A673 (cell line): ENCODE data around the gene GALNT3. TPM values are rescaled to one million over a fixed set of nuclear protein-coding genes. Genes with fewer than 3 reads are reported as not detected.
A peak's percentile ranks its signal among the peaks of the same experiment; 100 is the strongest.

Experiments used
- BruUV-seq: library from RNA; stranded (reverse); fragments of 400-500 nt; replicated peaks from 2 replicates; lab custom pipeline; 2021; lab: Mats Ljungman, UMichigan
- CTCF ChIA-PET: fragments of 300-600 bp; sonication (Branson Sonifier 250); formaldehyde crosslinking; loops from one replicate; lab custom pipeline; 2022; ENCODE audit warnings: antibody characterized with exemption; lab: Charles Lee
- POLR2A ChIA-PET: fragments of 300-600 bp; sonication (Branson Sonifier 250); formaldehyde crosslinking; loops from one replicate; lab custom pipeline; 2022; ENCODE audit warnings: antibody characterized with exemption; ENCODE audit not compliant: low non-redundant PET; lab: Charles Lee
- DNase-seq: peaks from one replicate; pipeline ENCODE4 v3.0.0-alpha.2; 2015; ENCODE audit warnings: low spot score
- H3K27ac ChIP-seq: fragments of 200-600 bp; sonication (generic); 2 replicates; pipeline ENCODE4 v1.5.1; 2016; ENCODE audit warnings: mixed run types, low read depth, mild to moderate bottlenecking, mixed read lengths, antibody characterized with exemption, low read length; ENCODE audit not compliant: poor library complexity, severe bottlenecking
- H3K27me3 ChIP-seq: fragments of 200-600 bp; sonication (generic); replicated peaks from 2 replicates; pipeline ENCODE4 v1.6.1; 2017; ENCODE audit warnings: mixed run types, low read depth, mild to moderate bottlenecking, mixed read lengths, antibody characterized with exemption, low read length; ENCODE audit not compliant: insufficient read depth, poor library complexity
- H3K36me3 ChIP-seq: fragments of 200-600 bp; sonication (generic); 2 replicates; pipeline ENCODE4 v1.6.1; 2016; ENCODE audit warnings: mixed run types, mild to moderate bottlenecking, mixed read lengths, antibody characterized with exemption, low read length; ENCODE audit not compliant: insufficient read depth, poor library complexity, severe bottlenecking
- H3K4me1 ChIP-seq: fragments of 200-600 bp; sonication (generic); 2 replicates; pipeline ENCODE4 v1.6.1; 2017; ENCODE audit warnings: mixed run types, mild to moderate bottlenecking, mixed read lengths, antibody characterized with exemption, low read length; ENCODE audit not compliant: insufficient read depth, poor library complexity, severe bottlenecking
- H3K4me3 ChIP-seq: fragments of 200-600 bp; sonication (generic); 2 replicates; pipeline ENCODE4 v1.5.1; 2016; ENCODE audit warnings: low read depth, mixed run types, mild to moderate bottlenecking, mixed read lengths, low read length; ENCODE audit not compliant: poor library complexity, severe bottlenecking
- H3K9me3 ChIP-seq: fragments of 200-600 bp; sonication (generic); 2 replicates; pipeline ENCODE4 v1.6.1; 2016; ENCODE audit warnings: mixed run types, low read depth, mild to moderate bottlenecking, mixed read lengths, antibody characterized with exemption, low read length; ENCODE audit not compliant: poor library complexity, severe bottlenecking
- EZH2 ChIP-seq: fragments of 200-600 bp; sonication (generic); IDR thresholded peaks from 2 replicates; pipeline ENCODE4 v1.6.1; 2017; ENCODE audit warnings: borderline replicate concordance, low read depth, mild to moderate bottlenecking, mixed read lengths, antibody characterized with exemption, low read length; ENCODE audit not compliant: poor library complexity, severe bottlenecking
- intact Hi-C: fragments of 100-400 bp; cut with micrococcal nuclease; formaldehyde crosslinking; loops from one replicate; pipeline ENCODE4 v1.10.0; 2022; ENCODE audit not compliant: unreplicated experiment
- total RNA-seq: library from RNA; stranded (reverse); gene quantifications from 2 replicates; pipeline ENCODE4 v1.2.3, GENCODE V29; 2021
- TF ChIP-seq, protein P1 (sequence below): fragments of 300-800, 200-600 bp; sonication (generic); conservative IDR thresholded peaks from 2 replicates; pipeline ENCODE4 v1.5.1; 2017; ENCODE audit warnings: low read depth, mild to moderate bottlenecking, antibody characterized with exemption, low read length, moderate library complexity, mixed read lengths

The GALNT3 gene
- total RNA-seq, 1 experiment from 2014 or later = 4.6 TPM

DNA sequence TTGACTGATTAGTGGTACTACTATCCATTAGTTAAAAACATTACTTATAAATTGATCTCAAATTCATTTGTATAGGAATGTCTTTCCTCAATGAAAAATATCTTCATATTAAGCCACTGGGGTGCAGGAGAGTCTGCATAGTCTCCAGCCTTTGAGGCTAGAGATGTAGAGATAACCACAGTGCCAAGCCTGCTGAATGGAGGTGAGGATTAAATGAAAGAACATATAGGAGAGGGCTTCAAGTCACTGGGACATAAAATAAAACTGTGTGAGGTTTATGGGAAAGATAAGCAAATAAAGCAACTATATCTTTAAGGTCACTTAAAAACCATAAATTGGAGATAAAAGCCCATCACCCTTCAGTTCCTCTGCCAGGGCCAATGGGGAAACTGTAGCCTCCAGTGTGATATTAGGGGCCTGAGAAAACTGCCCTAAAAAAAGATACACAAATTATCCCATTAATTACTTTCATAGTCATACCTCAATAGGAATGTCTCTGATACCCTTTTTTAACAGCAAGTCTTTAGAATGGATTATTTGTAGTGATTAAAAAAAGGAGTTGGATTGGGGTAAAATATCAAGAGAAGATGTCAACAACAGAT is 27.6 kb downstream of the GALNT3 start:
- Histone ChIP-seq H3K36me3 (no peaks in the 10 kb centered on the region), H3K9me3 (no peaks in the 10 kb centered on the region), H3K4me3 (no peak overlapping the region), H3K4me1 (no peaks in the 10 kb centered on the region), H3K27me3 (no peaks in the 10 kb centered on the region), H3K27ac (no peak overlapping the region)
- CTCF ChIA-PET = no interaction called here
- intact Hi-C loops = no loop called here
- no peak for TF ChIP-seq EZH2
- TF ChIP-seq, protein P1, sequence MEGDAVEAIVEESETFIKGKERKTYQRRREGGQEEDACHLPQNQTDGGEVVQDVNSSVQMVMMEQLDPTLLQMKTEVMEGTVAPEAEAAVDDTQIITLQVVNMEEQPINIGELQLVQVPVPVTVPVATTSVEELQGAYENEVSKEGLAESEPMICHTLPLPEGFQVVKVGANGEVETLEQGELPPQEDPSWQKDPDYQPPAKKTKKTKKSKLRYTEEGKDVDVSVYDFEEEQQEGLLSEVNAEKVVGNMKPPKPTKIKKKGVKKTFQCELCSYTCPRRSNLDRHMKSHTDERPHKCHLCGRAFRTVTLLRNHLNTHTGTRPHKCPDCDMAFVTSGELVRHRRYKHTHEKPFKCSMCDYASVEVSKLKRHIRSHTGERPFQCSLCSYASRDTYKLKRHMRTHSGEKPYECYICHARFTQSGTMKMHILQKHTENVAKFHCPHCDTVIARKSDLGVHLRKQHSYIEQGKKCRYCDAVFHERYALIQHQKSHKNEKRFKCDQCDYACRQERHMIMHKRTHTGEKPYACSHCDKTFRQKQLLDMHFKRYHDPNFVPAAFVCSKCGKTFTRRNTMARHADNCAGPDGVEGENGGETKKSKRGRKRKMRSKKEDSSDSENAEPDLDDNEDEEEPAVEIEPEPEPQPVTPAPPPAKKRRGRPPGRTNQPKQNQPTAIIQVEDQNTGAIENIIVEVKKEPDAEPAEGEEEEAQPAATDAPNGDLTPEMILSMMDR = no peak
- BruUV-seq = no TSS peak
- POLR2A ChIA-PET = no interaction called here
- no peak for DNase-seq

DNA sequence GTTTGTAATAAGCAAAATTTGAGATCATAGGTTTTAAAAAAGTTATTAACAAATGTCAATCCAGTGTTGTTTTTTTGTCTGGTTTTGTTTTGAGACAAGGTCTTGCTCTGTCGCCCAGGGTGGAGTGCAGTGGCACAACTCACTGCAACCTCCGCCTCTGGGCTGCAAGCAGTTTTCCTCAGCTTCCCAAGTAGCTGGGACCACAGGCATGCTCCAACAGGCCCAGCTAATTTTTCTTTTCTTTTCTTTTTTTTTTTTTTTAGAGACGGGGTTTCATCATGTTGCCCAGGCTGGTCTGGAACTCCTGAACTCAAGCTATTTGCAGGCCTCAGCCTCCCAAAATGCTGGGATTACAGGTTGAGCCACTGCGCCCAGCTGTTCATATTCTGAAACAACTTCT is 31.3 kb downstream of the GALNT3 start:
- intact Hi-C loops = no loop called here
- ChIA-PET POLR2A (no interaction called here), CTCF (no interaction called here)
- no TSS peak for BruUV-seq
- H3K27me3 ChIP-seq = no peaks in the 10 kb centered on the region
- H3K36me3 ChIP-seq = no peaks in the 10 kb centered on the region
- DNase-seq = no peak
- H3K4me3 ChIP-seq = no peak overlapping the region
- peaks cover 10% of the 10 kb centered on the region for H3K4me1 ChIP-seq
- H3K9me3 ChIP-seq = no peaks in the 10 kb centered on the region
- no peak for TF ChIP-seq EZH2
- TF ChIP-seq, protein P1 = no peak
- H3K27ac ChIP-seq = no peak overlapping the region

DNA sequence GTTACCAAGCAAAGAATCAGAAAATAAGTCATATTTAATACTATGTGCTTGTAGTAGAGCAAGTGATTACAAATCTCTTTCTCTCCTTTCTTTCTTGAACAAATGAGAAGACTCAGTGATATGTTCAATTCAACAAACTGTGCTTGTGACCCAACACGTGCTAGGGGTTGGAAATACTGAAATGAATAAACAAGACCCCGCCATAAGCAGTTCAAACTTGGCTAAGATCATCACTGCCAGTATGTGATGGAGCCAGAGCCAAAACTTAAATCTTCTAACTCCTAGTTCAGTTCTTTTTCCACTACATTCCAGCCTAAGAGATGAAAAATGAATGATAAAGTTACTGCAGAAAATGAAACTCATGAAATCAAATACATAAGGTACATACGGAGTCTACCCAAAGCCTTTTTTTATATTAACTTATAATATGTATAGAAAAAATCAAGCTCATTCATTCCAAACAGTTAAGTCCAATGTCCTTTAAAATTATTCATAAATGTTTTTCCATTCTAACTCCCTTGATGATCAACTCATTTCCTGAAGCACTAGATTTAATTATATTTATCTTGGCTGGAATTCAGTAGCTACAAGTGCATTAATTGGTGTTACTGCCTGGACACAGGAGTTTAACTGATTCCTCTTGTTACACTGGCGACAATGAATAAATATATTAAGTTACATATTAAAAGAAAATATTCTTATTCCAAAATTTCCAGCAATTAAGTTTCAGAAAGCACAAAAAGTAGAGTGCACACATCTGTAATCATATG is 36.0 kb downstream of the GALNT3 start:
- no TSS peak for BruUV-seq
- H3K9me3 ChIP-seq = no peaks in the 10 kb centered on the region
- TF ChIP-seq, protein P1 = no peak
- TF ChIP-seq EZH2 = no peak
- no peak overlapping the region for H3K4me3 ChIP-seq
- H3K27me3 ChIP-seq = no peaks in the 10 kb centered on the region
- DNase-seq = peak; percentile 62
- intact Hi-C loops = no loop called here
- ChIA-PET CTCF (no interaction called here), POLR2A (no interaction called here)
- no peaks in the 10 kb centered on the region for H3K36me3 ChIP-seq
- H3K27ac ChIP-seq = no peak overlapping the region
- H3K4me1 ChIP-seq = peaks cover 16% of the 10 kb centered on the region
